HepG2 (cell line): ENCODE measurements around the gene SPCS2. TPM values are rescaled to one million over a fixed set of nuclear protein-coding genes. Genes with fewer than 3 reads are reported as not detected.

Experiments
- KLF12 ChIP-seq: sonication (generic); formaldehyde crosslinking; IDR thresholded peaks from 2 replicates; pipeline ENCODE4 v1.4.0; 2020; ENCODE audit warnings: missing genetic modification reagents, borderline replicate concordance
- KLF16 ChIP-seq, 2 experiments: sonication (generic) in 1 of 2; formaldehyde crosslinking in 1 of 2; IDR thresholded peaks; 2 replicates each; pipeline versions ENCODE4 v1.6.1 to v1.8.0; 2016 to 2023; ENCODE audit warnings: missing genetic modification reagents in 2 of 2, missing compliant biosample characterization in 1 of 2
- MBNL3 ChIP-seq: fragments of 250-450 bp; sonication (Bioruptor Pico); conservative IDR thresholded peaks from 2 replicates; pipeline ENCODE4 v1.8.0; 2022; ENCODE audit warnings: mild to moderate bottlenecking, inconsistent platforms
- MTERF4 ChIP-seq: sonication (generic); formaldehyde crosslinking; IDR thresholded peaks from 2 replicates; pipeline ENCODE4 v1.8.0; 2023; ENCODE audit warnings: mild to moderate bottlenecking, missing genetic modification reagents
- NFYB ChIP-seq: sonication (generic); formaldehyde crosslinking; IDR thresholded peaks from 2 replicates; pipeline ENCODE4 v1.4.0; 2020; ENCODE audit warnings: missing genetic modification reagents
- PRDM15 ChIP-seq: sonication (generic); formaldehyde crosslinking; IDR thresholded peaks from 2 replicates; pipeline ENCODE4 v1.4.0; 2020; ENCODE audit warnings: missing genetic modification reagents
- SALL2 ChIP-seq: sonication (generic); formaldehyde crosslinking; IDR thresholded peaks from 2 replicates; pipeline ENCODE4 v1.8.1; 2023; ENCODE audit warnings: mild to moderate bottlenecking, missing genetic modification reagents, inconsistent platforms
- SPEN ChIP-seq: sonication (generic); formaldehyde crosslinking; IDR thresholded peaks from 2 replicates; pipeline ENCODE4 v1.5.1; 2020; ENCODE audit warnings: low read depth, mild to moderate bottlenecking, missing genetic modification reagents
- STAT6 ChIP-seq: sonication (generic); formaldehyde crosslinking; IDR thresholded peaks from 2 replicates; pipeline ENCODE4 v1.4.0; 2020; ENCODE audit warnings: missing genetic modification reagents, mild to moderate bottlenecking, borderline replicate concordance
- UBTF ChIP-seq: sonication (generic); formaldehyde crosslinking; IDR thresholded peaks from 2 replicates; pipeline ENCODE4 v1.4.0; 2020; ENCODE audit warnings: mild to moderate bottlenecking, missing genetic modification reagents
- ZKSCAN5 ChIP-seq: sonication (generic); formaldehyde crosslinking; IDR thresholded peaks from 2 replicates; pipeline ENCODE4 v1.5.1; 2020; ENCODE audit warnings: mild to moderate bottlenecking, missing genetic modification reagents
- ZMAT5 ChIP-seq: sonication (generic); formaldehyde crosslinking; IDR thresholded peaks from 2 replicates; pipeline ENCODE4 v1.5.0; 2020; ENCODE audit warnings: mild to moderate bottlenecking, low read depth, missing genetic modification reagents, borderline replicate concordance
- ZNF10 ChIP-seq: sonication (generic); formaldehyde crosslinking; IDR thresholded peaks from 2 replicates; pipeline ENCODE4 v1.4.0; 2020; ENCODE audit warnings: mild to moderate bottlenecking, low read depth, missing genetic modification reagents, borderline replicate concordance
- ZNF264 ChIP-seq: sonication (generic); formaldehyde crosslinking; IDR thresholded peaks from 2 replicates; pipeline ENCODE4 v1.4.0; 2020; ENCODE audit warnings: missing genetic modification reagents
- ZNF367 ChIP-seq: sonication (generic); formaldehyde crosslinking; IDR thresholded peaks from 2 replicates; pipeline ENCODE4 v1.4.0; 2020; ENCODE audit warnings: missing genetic modification reagents, borderline replicate concordance
- ZNF598 ChIP-seq: sonication (generic); formaldehyde crosslinking; IDR thresholded peaks from 2 replicates; pipeline ENCODE4 v1.5.1; 2020; ENCODE audit warnings: mild to moderate bottlenecking, missing genetic modification reagents, borderline replicate concordance
- polyA plus RNA-seq, 8 experiments: library from polyadenylated mRNA; depleted of rRNA in 3 of 8; stranded (reverse) in 7 of 8; unstranded in 1 of 8; fragments of >200 nt; fragmentation: Illumina TruSeq in 4 of 8; extraction: Trizol in 4 of 8; gene quantifications; 2 replicates each; pipeline versions ENCODE4 v1.2.1 to v1.2.3, GENCODE V29; 2011 to 2016; ENCODE audit warnings: low read depth in 4 of 8, missing spikeins in 1 of 8, mixed read lengths in 1 of 8; ENCODE audit not compliant: insufficient read depth in 1 of 8
- total RNA-seq, 5 experiments: library from RNA; depleted of rRNA; stranded (reverse); fragments of >200 nt; fragmentation: Illumina TruSeq; extraction: Trizol; gene quantifications; 2 replicates each; pipeline ENCODE4 v1.2.3, GENCODE V29; 2016; ENCODE audit warnings: low read depth in 1 of 5

The SPCS2 gene
- total and polyA plus RNA-seq, 2 of the 13 experiments (the other 11 are each of a cell fraction or from before 2014, with no cell fraction given) = 87.3 to 142 TPM

- TF ChIP-seq STAT6 (CRISPR knock-in tag) = no peak
- TF ChIP-seq SPEN (CRISPR knock-in tag) = peak; percentile 96
- TF ChIP-seq ZKSCAN5 = no peak
- peak; percentile 83 for TF ChIP-seq MTERF4
- no peak for TF ChIP-seq ZMAT5 (CRISPR knock-in tag)
- TF ChIP-seq KLF16 (CRISPR knock-in tag; IDR thresholded peaks at IDR 0.05) = peak; percentile 56 to 59; a peak in 1 of 4 replicates
- TF ChIP-seq SALL2 (CRISPR knock-in tag) = peak; percentile 42; the same call in 1 of the 2 replicates
- 0 out of 2 replicates have a peak, but pooled peaks have one; percentile 6 for TF ChIP-seq PRDM15
- peak; percentile 59; the same call in 1 of the 2 replicates for TF ChIP-seq ZNF264 (CRISPR knock-in tag)
- TF ChIP-seq NFYB = peak; percentile 90
- peak; percentile 37; the same call in 1 of the 2 replicates for TF ChIP-seq ZNF598 (CRISPR knock-in tag)
- TF ChIP-seq MBNL3 (CRISPR knock-in tag) = no peak
- no peak for TF ChIP-seq ZNF10
- TF ChIP-seq KLF12 = peak; percentile 46; the same call in 1 of the 2 replicates
- TF ChIP-seq ZNF367 (CRISPR knock-in tag) = no peak; the same call in 1 of the 2 replicates
- TF ChIP-seq UBTF = peak; percentile 89
These were observed at the start of gene SPCS2, which contains the start of gene XRRA1 (continued) for GRCh38 chr11:74948898-74949752.
